ENCODE measurements around the gene CR2.

CR2 gene

DNA sequence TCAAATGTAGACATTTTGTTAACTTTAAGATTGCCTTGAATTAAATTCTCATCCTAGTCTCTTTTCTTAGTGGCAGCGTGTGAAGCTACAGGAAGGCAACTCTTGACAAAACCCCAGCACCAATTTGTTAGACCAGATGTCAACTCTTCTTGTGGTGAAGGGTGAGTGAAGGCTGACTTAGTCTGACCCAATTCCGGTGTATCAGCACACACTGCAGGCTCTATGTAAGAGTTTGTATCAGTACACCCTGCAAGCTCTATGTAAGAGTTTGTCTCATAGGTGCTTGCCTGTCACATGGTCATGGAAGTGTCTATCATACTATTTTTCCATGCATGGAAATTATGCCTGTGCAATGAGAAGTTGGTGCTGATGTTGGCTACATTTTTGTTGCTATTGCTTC, 16.8 kb downstream of the CR2 start:
- TF ChIP-seq SIN3A (IDR thresholded peaks at IDR 0.05; ENCODE audit: borderline replicate concordance, insufficient read depth, low read length) (no peak), TAF1 (IDR thresholded peaks at IDR 0.05; ENCODE audit: borderline replicate concordance, insufficient read depth, low read length) (no peak), POLR2AphosphoS5 (IDR thresholded peaks at IDR 0.05; ENCODE audit: low read depth, low read length) (no peak), FOXP2 (optimal IDR thresholded peaks at IDR 0.05; ENCODE audit: borderline replicate concordance, extremely low read depth, extremely low read length, insufficient read depth) (no peak)
- TF ChIP-seq, protein P1, sequence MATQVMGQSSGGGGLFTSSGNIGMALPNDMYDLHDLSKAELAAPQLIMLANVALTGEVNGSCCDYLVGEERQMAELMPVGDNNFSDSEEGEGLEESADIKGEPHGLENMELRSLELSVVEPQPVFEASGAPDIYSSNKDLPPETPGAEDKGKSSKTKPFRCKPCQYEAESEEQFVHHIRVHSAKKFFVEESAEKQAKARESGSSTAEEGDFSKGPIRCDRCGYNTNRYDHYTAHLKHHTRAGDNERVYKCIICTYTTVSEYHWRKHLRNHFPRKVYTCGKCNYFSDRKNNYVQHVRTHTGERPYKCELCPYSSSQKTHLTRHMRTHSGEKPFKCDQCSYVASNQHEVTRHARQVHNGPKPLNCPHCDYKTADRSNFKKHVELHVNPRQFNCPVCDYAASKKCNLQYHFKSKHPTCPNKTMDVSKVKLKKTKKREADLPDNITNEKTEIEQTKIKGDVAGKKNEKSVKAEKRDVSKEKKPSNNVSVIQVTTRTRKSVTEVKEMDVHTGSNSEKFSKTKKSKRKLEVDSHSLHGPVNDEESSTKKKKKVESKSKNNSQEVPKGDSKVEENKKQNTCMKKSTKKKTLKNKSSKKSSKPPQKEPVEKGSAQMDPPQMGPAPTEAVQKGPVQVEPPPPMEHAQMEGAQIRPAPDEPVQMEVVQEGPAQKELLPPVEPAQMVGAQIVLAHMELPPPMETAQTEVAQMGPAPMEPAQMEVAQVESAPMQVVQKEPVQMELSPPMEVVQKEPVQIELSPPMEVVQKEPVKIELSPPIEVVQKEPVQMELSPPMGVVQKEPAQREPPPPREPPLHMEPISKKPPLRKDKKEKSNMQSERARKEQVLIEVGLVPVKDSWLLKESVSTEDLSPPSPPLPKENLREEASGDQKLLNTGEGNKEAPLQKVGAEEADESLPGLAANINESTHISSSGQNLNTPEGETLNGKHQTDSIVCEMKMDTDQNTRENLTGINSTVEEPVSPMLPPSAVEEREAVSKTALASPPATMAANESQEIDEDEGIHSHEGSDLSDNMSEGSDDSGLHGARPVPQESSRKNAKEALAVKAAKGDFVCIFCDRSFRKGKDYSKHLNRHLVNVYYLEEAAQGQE (IDR thresholded peaks at IDR 0.05; ENCODE audit: insufficient read depth in 1 of 2, low read depth in 2 of 2, low read length in 2 of 2): no peak

DNA sequence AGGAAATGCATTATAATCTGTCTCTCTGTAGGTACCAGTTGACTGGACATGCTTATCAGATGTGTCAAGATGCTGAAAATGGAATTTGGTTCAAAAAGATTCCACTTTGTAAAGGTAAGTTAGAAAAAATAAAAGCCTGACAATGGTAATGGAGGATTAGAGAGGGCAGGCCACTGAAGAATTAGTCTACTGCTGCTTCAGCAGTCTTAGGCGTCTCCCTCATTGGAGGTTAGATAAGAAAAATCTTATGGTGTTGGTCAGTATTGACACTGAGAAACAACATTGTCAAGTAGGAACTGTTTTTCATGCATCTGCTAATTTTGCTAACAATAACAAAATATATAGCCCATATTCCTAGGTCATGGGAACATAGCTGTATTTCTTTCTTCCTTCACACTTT, 20.1 kb downstream of the CR2 start:
- TF ChIP-seq TAF1 (IDR thresholded peaks at IDR 0.05; ENCODE audit: borderline replicate concordance, insufficient read depth, low read length): no peak
- TF ChIP-seq, protein P1 (IDR thresholded peaks at IDR 0.05; ENCODE audit: insufficient read depth in 1 of 2, low read depth in 2 of 2, low read length in 2 of 2): no peak
- TF ChIP-seq FOXP2 (optimal IDR thresholded peaks at IDR 0.05; ENCODE audit: borderline replicate concordance, extremely low read depth, extremely low read length, insufficient read depth): no peak
- TF ChIP-seq SIN3A (IDR thresholded peaks at IDR 0.05; ENCODE audit: borderline replicate concordance, insufficient read depth, low read length): no peak
- TF ChIP-seq POLR2AphosphoS5 (IDR thresholded peaks at IDR 0.05; ENCODE audit: low read depth, low read length): no peak

DNA sequence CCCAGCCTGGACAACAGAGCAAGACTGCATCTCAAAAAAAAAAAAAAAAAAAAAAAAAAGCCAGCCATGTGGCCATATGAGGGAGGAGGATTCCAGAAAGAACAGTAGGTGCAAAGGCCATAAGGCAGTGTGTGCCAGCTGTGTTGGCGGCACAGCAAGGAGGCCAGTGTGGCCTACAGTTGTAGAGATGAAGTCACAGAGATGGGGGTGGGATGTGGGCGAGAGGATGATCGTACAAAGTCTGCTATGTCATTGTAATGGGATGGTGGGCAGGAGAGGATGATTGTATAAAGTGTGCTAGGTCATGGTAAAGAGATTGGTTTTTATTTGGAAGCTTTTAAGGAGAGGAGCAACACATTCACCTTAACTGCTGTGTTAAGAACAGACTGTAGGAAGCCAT, 32.1 kb downstream of the CR2 start:
- TF ChIP-seq, protein P1 (IDR thresholded peaks at IDR 0.05; ENCODE audit: insufficient read depth in 1 of 2, low read depth in 2 of 2, low read length in 2 of 2): no peak
- no peak for TF ChIP-seq SIN3A (IDR thresholded peaks at IDR 0.05; ENCODE audit: borderline replicate concordance, insufficient read depth, low read length)
- no peak for TF ChIP-seq POLR2AphosphoS5 (IDR thresholded peaks at IDR 0.05; ENCODE audit: low read depth, low read length)
- TF ChIP-seq TAF1 (IDR thresholded peaks at IDR 0.05; ENCODE audit: borderline replicate concordance, insufficient read depth, low read length): no peak
- TF ChIP-seq FOXP2 (optimal IDR thresholded peaks at IDR 0.05; ENCODE audit: borderline replicate concordance, extremely low read depth, extremely low read length, insufficient read depth): no peak

DNA sequence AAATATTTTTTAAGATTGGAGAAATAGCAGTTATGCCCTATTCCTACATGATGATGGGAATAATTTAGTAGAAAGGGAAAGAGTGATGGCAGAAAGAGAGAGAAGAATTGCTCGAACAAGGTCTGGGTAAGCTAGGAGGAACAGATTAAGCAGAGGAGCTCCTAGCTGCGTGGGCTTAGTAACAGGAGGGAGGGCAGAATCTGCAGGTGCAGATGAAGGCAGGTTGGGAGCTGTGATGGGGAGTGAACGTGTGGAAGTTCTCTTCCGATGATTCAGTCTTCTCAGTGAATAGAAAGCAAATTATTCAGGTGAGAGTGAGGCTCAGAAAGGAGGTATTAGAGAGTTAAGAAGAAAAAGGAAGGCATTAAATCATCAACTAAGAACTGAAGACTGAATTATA, 33.5 kb downstream of the CR2 start:
- TF ChIP-seq FOXP2 (optimal IDR thresholded peaks at IDR 0.05; ENCODE audit: borderline replicate concordance, extremely low read depth, extremely low read length, insufficient read depth) (no peak), POLR2AphosphoS5 (IDR thresholded peaks at IDR 0.05; ENCODE audit: low read depth, low read length) (no peak), SIN3A (IDR thresholded peaks at IDR 0.05; ENCODE audit: borderline replicate concordance, insufficient read depth, low read length) (no peak), TAF1 (IDR thresholded peaks at IDR 0.05; ENCODE audit: borderline replicate concordance, insufficient read depth, low read length) (no peak)
- TF ChIP-seq, protein P1 (IDR thresholded peaks at IDR 0.05; ENCODE audit: insufficient read depth in 1 of 2, low read depth in 2 of 2, low read length in 2 of 2): no peak

DNA sequence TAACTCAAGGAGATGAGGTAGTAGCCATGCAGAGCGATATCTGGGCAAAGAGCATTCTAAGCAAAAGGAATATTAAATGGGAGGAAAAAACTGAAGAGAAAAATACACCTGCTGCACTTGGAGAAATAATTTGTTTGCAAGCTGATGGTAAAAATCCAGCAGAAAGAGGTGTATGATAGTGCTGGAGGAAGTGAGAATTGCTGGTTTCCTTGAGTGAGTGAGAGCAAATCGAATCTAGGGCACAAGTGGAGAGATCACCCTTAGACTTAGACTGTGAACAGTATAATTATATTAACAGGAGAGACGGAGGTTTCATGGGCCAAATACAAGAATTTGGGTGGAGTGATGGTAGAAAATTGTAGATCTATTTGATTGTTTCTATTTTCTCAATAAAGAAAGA, 39.1 kb downstream of the CR2 start:
- no peak for TF ChIP-seq TAF1 (IDR thresholded peaks at IDR 0.05; ENCODE audit: borderline replicate concordance, insufficient read depth, low read length)
- TF ChIP-seq FOXP2 (optimal IDR thresholded peaks at IDR 0.05; ENCODE audit: borderline replicate concordance, extremely low read depth, extremely low read length, insufficient read depth): no peak
- TF ChIP-seq POLR2AphosphoS5 (IDR thresholded peaks at IDR 0.05; ENCODE audit: low read depth, low read length): no peak
- no peak for TF ChIP-seq SIN3A (IDR thresholded peaks at IDR 0.05; ENCODE audit: borderline replicate concordance, insufficient read depth, low read length)
- TF ChIP-seq, protein P1 (IDR thresholded peaks at IDR 0.05; ENCODE audit: insufficient read depth in 1 of 2, low read depth in 2 of 2, low read length in 2 of 2): no peak

All from PFSK-1 (cell line).